ENCODE measurements around the gene SPTAN1.

SPTAN1 gene

DNA sequence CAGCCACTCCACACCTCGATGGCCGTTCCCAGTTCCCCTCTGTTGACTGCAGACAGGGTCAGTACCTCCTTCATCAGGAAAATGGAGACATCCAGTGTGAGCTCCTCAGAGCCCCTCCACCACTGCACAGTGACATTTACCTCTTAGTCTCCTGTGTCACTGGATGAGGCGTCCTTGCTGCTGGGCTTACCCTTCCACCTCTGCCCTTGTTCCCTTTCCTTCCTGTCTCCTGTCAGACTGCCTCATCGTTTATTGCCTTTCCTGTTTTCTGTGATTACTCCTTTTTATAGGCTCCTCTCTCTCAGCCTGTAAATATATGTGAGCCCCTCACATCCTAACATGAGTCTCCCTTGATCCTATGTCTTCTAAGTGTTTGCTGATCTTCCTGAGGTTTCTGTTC, 23.2 kb upstream of the SPTAN1 start:
- TF ChIP-seq POLR2A (IDR thresholded peaks at IDR 0.05; ENCODE audit: low read depth, low read length) (no peak), POLR2AphosphoS5 (IDR thresholded peaks at IDR 0.05; ENCODE audit: low read depth, low read length) (no peak), TAF1 (IDR thresholded peaks at IDR 0.05; ENCODE audit: borderline replicate concordance, low read depth, low read length) (no peak)
- no peak for DNase-seq (ENCODE audit: insufficient read length)
- FAIRE-seq = no peak

DNA sequence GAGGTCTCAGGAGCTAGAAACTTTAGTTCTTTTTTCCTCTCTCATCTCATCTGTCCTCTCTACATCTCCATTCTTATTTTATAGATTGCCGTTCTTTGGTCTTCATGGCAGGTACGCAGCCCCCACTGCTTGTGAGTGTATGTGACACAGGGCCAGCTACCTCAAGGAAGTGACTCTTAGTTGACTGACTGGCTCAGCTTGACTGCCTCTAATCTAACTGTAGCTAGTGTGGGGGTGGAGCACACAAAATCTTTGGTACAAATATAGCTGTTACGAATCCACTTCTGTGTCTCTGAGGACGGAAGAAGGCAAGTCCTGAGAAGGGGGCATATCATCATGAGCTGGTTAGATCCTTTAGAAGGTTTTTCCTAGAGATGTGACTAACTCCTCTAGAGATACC, 19.8 kb upstream of the SPTAN1 start:
- TF ChIP-seq TAF1 (IDR thresholded peaks at IDR 0.05; ENCODE audit: borderline replicate concordance, low read depth, low read length) (no peak), POLR2AphosphoS5 (IDR thresholded peaks at IDR 0.05; ENCODE audit: low read depth, low read length) (no peak), POLR2A (IDR thresholded peaks at IDR 0.05; ENCODE audit: low read depth, low read length) (no peak)
- no peak for DNase-seq (ENCODE audit: insufficient read length)
- FAIRE-seq = no peak

DNA sequence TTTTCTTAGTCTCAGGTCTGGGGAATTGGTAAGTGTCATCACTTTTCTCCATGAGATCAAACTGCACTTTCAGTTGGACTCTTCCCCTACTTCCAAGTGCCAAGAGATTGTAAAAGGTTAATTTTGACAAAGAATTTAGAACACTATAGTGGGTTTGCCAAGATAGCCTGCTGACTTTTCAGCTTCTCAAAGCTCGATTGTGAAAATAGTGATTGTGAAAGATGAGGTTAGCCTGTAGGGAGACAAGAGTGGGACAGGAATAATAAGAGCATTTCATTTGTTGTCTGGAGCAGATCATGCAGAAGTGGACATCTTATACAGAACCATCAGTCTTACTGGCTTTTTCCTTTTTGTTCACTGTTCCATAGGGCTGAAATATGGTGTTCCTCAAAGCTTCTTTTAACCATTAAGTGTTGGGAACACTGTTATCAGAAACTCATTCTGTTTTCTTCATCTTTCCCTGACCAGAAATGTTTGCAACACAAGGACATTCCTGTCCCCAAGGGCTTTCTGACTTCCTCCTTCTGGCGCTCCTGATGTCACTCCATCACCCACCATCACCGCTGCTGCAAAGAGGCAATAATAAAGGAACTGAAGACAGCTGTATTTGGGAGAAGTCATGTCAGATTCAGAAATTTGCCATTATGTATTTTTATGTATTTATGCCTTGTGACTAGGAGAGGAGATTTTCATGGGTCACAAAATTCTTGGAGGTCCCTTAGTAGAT, 11.6 kb upstream of the SPTAN1 start:
- no peak for TF ChIP-seq TAF1 (IDR thresholded peaks at IDR 0.05; ENCODE audit: borderline replicate concordance, low read depth, low read length)
- TF ChIP-seq POLR2A (IDR thresholded peaks at IDR 0.05; ENCODE audit: low read depth, low read length) = no peak
- no peak for TF ChIP-seq POLR2AphosphoS5 (IDR thresholded peaks at IDR 0.05; ENCODE audit: low read depth, low read length)
- FAIRE-seq = no peak
- no peak for DNase-seq (ENCODE audit: insufficient read length)

DNA sequence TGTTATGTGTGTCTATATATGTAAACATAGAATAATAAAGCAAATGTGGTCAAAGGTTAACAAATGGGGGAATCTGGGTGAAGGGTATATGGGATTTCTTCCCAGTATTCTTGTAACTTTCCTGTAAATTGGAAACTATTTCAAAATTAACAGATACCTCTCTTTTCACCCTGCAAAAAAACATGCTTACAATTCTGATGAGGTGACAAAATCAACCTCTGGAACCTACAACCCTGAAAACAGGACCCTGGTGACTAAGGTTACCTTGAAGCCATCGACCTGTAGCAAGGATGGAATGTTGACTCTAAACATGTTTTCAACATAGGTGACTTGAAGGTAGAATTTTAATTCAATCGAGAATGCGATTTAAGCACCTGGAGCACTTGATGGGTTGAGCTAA, 5.9 kb upstream of the SPTAN1 start:
- DNase-seq (ENCODE audit: insufficient read length) = no peak
- TF ChIP-seq POLR2AphosphoS5 (IDR thresholded peaks at IDR 0.05; ENCODE audit: low read depth, low read length) (no peak), TAF1 (IDR thresholded peaks at IDR 0.05; ENCODE audit: borderline replicate concordance, low read depth, low read length) (no peak), POLR2A (IDR thresholded peaks at IDR 0.05; ENCODE audit: low read depth, low read length) (no peak)
- no peak for FAIRE-seq

DNA sequence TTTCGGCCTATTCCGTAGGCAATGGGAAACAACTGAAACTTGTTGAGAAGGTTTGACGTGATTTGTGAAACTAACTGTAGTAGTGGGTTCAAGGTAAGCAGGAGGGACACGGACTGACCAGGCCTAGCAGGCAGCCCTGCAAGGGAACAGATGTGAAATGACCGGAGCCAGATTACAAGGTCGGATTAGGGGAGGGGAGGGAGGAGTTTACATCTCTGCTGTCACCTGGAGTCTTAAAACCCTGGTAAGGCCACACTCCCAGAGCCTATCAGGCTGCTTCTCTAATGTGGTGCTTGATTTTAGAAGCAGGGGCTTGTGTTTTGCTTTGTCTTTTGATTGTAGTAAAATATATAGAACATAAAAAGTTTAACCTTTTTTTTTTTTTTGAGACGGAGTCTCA, 3.5 kb upstream of the SPTAN1 start:
- DNase-seq (ENCODE audit: insufficient read length) = no peak
- no peak for FAIRE-seq
- TF ChIP-seq POLR2A (IDR thresholded peaks at IDR 0.05; ENCODE audit: low read depth, low read length) (no peak), POLR2AphosphoS5 (IDR thresholded peaks at IDR 0.05; ENCODE audit: low read depth, low read length) (no peak), TAF1 (IDR thresholded peaks at IDR 0.05; ENCODE audit: borderline replicate concordance, low read depth, low read length) (no peak)

DNA sequence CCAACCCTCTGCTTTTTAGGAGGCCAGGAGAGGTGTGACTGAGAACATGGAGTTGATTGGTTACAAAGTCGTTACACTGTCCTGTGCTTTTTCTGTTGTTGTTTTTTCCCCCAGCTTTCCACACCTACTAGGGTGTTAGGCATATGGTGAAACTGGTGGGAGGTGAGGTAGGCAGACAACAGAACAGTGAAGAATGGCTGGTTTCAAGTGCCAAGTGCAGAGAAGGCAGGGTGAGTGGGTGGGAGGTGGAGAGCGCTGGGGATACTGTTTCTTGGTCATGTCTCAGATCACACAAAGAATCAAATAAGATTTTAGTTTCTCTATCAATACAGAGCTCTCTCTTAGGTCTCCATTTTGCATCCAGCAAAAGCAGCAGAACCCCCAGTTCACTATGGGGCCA, 2.2 kb upstream of the SPTAN1 start:
- FAIRE-seq = no peak

DNA sequence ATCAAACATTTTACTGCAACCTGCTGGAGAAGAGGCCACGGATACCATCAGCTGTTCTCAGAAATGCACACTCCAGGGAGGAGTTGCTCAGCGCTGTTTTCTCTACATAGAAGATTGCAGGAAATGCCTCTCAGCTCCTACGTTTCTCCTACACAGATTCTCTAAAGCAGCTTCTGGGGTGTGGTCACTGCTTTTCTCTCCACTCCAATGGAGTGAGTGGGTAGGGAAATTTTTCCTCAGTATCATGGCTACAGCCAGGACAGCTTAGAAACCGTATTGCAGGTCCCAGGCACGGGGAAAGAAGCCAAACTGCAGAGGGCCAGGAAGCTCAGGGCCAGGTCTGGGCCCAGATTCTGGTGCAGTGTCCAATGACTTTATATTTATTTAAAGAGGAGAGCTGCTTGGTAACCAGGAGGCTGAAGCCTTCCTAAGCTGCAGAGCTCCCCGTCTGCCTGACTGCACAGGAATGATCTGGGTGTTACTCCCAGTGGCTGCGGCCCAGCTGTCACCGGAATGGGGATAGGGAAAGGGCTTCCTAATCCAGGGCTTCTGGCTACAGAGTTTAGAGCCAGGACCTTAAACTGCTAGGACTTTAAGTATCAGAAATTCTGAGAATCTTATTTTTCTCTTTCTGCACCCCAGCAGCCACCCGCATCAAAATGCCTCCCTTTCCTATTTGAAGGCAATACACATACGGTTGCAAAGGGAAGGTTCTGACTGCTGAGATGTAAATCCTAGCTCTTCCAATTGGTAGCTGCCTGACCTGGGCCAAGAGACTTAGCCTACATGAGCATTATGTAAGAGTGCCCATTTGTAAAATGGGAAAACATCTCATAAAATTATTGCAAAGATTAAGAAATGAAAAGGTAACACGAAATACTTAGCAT, 1.4 kb upstream of the SPTAN1 start:
- no peak for DNase-seq (ENCODE audit: insufficient read length)
- no peak for TF ChIP-seq TAF1 (IDR thresholded peaks at IDR 0.05; ENCODE audit: borderline replicate concordance, low read depth, low read length)
- no peak for TF ChIP-seq POLR2A (IDR thresholded peaks at IDR 0.05; ENCODE audit: low read depth, low read length)
- no peak for TF ChIP-seq POLR2AphosphoS5 (IDR thresholded peaks at IDR 0.05; ENCODE audit: low read depth, low read length)
- no peak for FAIRE-seq

More for the DNA sequence above, 2.2 kb upstream of the SPTAN1 start:
- DNase-seq (ENCODE audit: insufficient read length) = no peak
- TF ChIP-seq TAF1 (IDR thresholded peaks at IDR 0.05; ENCODE audit: borderline replicate concordance, low read depth, low read length) (no peak), POLR2A (IDR thresholded peaks at IDR 0.05; ENCODE audit: low read depth, low read length) (no peak), POLR2AphosphoS5 (IDR thresholded peaks at IDR 0.05; ENCODE audit: low read depth, low read length) (no peak)

DNA sequence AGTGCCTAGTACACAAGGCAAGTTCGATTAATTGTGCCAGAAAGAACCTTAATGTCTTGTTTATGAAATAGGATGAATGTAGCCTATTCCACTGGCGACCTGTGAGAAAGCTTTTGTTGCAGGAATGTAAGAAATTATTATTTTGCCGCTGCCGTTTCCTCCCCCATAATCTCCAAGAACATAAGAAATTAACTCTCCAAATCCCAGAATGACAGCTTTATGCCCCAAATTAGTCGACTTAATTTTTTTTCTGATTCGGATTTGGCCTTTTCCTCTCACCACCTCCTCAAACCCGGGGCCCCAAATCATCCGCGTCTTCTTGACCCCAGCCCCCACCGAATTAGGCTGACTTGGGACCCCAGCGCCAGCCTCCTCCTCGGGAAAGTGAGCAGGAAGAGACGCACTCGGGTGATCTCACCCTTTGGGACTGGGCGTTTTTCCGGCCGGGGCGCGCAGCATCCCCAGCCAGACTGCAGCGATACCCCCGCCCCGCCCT, 682 bp upstream of the SPTAN1 start:
- FAIRE-seq (no peak), DNase-seq (ENCODE audit: insufficient read length) (no peak)
- TF ChIP-seq POLR2AphosphoS5 (IDR thresholded peaks at IDR 0.05; ENCODE audit: low read depth, low read length) (no peak), POLR2A (IDR thresholded peaks at IDR 0.05; ENCODE audit: low read depth, low read length) (no peak), TAF1 (IDR thresholded peaks at IDR 0.05; ENCODE audit: borderline replicate concordance, low read depth, low read length) (no peak)

DNA sequence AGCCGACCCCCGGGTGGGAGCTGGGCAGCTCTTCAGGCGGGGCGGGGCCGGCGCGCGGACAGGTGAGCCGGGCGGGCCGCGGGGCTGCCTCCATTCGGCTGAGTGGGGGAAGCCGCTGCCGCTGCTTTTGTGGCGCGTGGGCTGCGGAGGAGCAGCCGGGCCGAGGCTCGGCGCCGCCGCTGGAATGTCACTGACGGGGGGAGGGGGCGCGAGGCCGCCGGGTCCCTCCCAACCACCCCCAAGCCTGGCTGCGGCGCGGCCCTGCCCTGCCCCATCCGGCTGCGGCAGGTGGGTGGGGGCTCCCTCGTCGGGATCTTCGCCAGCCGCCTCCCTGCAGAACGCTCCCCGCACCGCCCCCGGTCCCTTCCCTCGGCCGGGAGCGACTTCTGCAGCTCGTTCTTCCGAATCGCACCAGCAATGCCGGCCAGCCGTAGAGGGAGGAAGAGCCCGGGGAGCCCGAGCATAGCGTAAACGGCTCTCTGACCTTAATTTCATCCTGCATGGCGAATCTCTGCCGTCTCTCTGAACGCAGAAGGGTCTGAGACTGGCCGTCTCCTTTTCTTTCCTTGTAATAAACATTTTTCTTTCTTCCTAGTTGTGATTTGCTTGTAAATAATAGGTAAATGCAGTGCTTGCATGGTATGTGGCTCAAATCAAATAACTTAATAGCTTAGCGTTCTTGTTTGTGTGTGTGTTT, 505 bp downstream of the SPTAN1 start:
- DNase-seq (ENCODE audit: insufficient read length) = no peak
- TF ChIP-seq POLR2A (IDR thresholded peaks at IDR 0.05; ENCODE audit: low read depth, low read length) (no peak), TAF1 (IDR thresholded peaks at IDR 0.05; ENCODE audit: borderline replicate concordance, low read depth, low read length) (no peak), POLR2AphosphoS5 (IDR thresholded peaks at IDR 0.05; ENCODE audit: low read depth, low read length) (no peak)
- no peak for FAIRE-seq

DNA sequence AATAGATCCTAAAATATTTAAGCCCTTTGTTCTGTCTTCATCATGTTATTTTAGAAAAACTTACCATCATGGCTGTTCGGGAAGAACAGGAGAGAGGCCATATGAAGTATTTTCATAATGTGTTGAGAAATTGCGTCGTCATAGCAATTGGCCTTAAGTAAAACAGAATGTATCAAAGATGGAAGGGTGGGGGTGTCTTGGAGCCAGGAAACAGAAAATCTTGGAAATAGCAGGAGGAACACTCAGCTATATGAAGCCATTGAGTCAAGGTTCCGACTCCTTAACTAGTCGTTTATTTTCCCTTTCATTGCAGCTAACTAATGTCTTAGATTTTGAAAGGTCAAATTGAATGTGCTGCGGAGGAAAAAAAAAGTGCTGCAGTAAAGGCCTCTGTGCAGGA, 1.3 kb downstream of the SPTAN1 start:
- no peak for DNase-seq (ENCODE audit: insufficient read length)
- TF ChIP-seq POLR2AphosphoS5 (IDR thresholded peaks at IDR 0.05; ENCODE audit: low read depth, low read length) = no peak
- 0 out of 2 replicates have a peak, but pooled peaks have one; percentile 7 for TF ChIP-seq POLR2A (IDR thresholded peaks at IDR 0.05; ENCODE audit: low read depth, low read length)
- TF ChIP-seq TAF1 (IDR thresholded peaks at IDR 0.05; ENCODE audit: borderline replicate concordance, low read depth, low read length) = no peak
- FAIRE-seq = no peak

All from GM12892 (cell line).